Breast epithelium (tissue), 3 donors: Measurements from ENCODE around the gene PTGS1.

Source experiments
- CTCF ChIP-seq, 3 donors: fragments of 450-650 bp; IDR thresholded peaks; one replicate each; pipeline ENCODE4 v1.5.1; 2016 to 2017; ENCODE audit warnings: antibody characterized with exemption in 3 of 3, mild to moderate bottlenecking in 3 of 3, moderate library complexity in 3 of 3
- POLR2A ChIP-seq: fragments of 450-650 bp; IDR thresholded peaks from one replicate; pipeline ENCODE4 v1.6.1; 2016; ENCODE audit warnings: antibody characterized with exemption, mild to moderate bottlenecking, moderate library complexity

GRCh38 chr9:122382901-122383850, 12.4 kb downstream of the PTGS1 start:
- TF ChIP-seq CTCF (IDR thresholded peaks at IDR 0.05), result no peak
- no peak for TF ChIP-seq POLR2A
